Suprapubic skin (tissue), 4 donors: ENCODE measurements around the gene EPHB3. TPM values are rescaled to one million over a fixed set of nuclear protein-coding genes. Genes with fewer than 3 reads are reported as not detected.

Experiments
- DNase-seq, 2 donors: peaks; one replicate each; pipeline ENCODE4 v3.0.0-alpha.2; 2019; ENCODE audit warnings: low spot score in 2 of 2
- H3K27ac ChIP-seq: fragments of 200-600 bp; sonication (generic); one replicate; pipeline ENCODE4 v1.5.1; 2019
- H3K27me3 ChIP-seq: fragments of 200-600 bp; sonication (generic); one replicate; pipeline ENCODE4 v1.5.1; 2019
- H3K36me3 ChIP-seq: fragments of 200-600 bp; sonication (generic); one replicate; pipeline ENCODE4 v1.5.1; 2019
- H3K4me1 ChIP-seq: fragments of 200-600 bp; sonication (generic); one replicate; pipeline ENCODE4 v1.5.1; 2019
- H3K4me3 ChIP-seq: fragments of 200-600 bp; sonication (generic); one replicate; pipeline ENCODE4 v1.5.1; 2019; ENCODE audit warnings: mild to moderate bottlenecking
- H3K9me3 ChIP-seq: fragments of 200-600 bp; sonication (generic); one replicate; pipeline ENCODE4 v1.5.1; 2019
- EP300 ChIP-seq: sonication (generic); formaldehyde crosslinking; IDR thresholded peaks from one replicate; pipeline ENCODE4 v1.6.1; 2017; ENCODE audit warnings: antibody characterized with exemption
- POLR2A ChIP-seq, 2 donors: fragments of 450-650 bp; IDR thresholded peaks; one replicate each; pipeline ENCODE4 v1.6.1; 2017; ENCODE audit warnings: antibody characterized with exemption in 2 of 2, mild to moderate bottlenecking in 2 of 2, moderate library complexity in 2 of 2
- POLR2AphosphoS5 ChIP-seq, 3 donors: sonication (generic); formaldehyde crosslinking; IDR thresholded peaks; one replicate each; pipeline ENCODE4 v1.6.1; 2017; ENCODE audit warnings: antibody characterized with exemption in 3 of 3
- WGBS: methylation state at CpG from one replicate; pipeline ENCODE4 v1.1.5; 2018; 5-methylcytosine and 5-hydroxymethylcytosine counted together
- total RNA-seq, 4 donors: library from RNA; depleted of rRNA; stranded (reverse); fragments of >200 nt; gene quantifications; one replicate each; pipeline ENCODE4 v1.1.0, GENCODE V29; 2016
- TF ChIP-seq, protein P1 (sequence below), 2 donors: fragments of 200-600 bp in 1 of 2; fragments of 450-650 bp in 1 of 2; sonication (generic) in 1 of 2; IDR thresholded peaks; one replicate each; pipeline ENCODE4 v1.5.1; 2016 to 2019; ENCODE audit warnings: antibody characterized with exemption in 2 of 2, mild to moderate bottlenecking in 1 of 2, moderate library complexity in 1 of 2

Gene EPHB3
- total RNA-seq, 4 donors from 2014 or later: 84.5 to 152 (median 108) TPM

DNA sequence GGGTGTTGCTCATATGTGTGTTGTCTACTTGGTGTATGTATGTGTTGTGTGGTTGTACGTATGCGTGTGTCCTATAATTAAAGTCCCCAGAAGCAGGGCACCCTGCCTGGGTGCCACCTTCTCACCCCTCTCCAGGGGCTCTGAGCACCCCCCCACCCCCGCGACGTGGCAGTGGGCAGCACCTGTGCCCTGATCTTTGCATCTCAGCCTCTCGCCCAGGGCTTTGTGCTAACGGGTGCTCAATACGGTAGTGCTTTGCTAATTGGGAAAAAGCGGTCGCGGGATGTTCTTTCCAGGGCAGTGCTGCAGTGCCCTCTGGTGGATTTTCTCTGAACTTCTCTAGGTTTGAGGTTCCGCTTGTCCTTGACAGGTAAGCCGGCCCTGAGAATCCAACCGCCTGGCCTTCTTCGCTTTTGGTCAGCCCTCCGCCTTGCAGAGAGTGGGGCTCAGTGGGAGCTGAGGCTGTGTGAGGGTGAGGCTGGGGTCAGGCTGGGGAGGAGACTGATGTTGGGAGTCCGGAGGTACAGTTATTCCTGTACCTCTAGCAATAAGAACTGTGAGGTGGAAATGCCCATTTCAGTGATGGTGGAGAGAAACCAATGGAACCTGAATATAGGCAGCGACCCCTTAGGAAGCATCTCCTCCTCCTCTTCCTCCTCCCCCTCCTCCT, 17.6 kb upstream of the EPHB3 start:
- H3K9me3 ChIP-seq: no peaks in the 10 kb centered on the region
- peaks cover 5% of the 10 kb centered on the region for H3K4me1 ChIP-seq
- TF ChIP-seq, protein P1, sequence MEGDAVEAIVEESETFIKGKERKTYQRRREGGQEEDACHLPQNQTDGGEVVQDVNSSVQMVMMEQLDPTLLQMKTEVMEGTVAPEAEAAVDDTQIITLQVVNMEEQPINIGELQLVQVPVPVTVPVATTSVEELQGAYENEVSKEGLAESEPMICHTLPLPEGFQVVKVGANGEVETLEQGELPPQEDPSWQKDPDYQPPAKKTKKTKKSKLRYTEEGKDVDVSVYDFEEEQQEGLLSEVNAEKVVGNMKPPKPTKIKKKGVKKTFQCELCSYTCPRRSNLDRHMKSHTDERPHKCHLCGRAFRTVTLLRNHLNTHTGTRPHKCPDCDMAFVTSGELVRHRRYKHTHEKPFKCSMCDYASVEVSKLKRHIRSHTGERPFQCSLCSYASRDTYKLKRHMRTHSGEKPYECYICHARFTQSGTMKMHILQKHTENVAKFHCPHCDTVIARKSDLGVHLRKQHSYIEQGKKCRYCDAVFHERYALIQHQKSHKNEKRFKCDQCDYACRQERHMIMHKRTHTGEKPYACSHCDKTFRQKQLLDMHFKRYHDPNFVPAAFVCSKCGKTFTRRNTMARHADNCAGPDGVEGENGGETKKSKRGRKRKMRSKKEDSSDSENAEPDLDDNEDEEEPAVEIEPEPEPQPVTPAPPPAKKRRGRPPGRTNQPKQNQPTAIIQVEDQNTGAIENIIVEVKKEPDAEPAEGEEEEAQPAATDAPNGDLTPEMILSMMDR (IDR thresholded peaks at IDR 0.05): peak; percentile 88 to 97
- TF ChIP-seq POLR2AphosphoS5 (IDR thresholded peaks at IDR 0.05): no peak
- peaks cover 10% of the 10 kb centered on the region for H3K27me3 ChIP-seq
- no peak overlapping the region for H3K27ac ChIP-seq
- WGBS: 6% methylated on average over 8 of the region's 18 CpGs
- no peak overlapping the region for H3K4me3 ChIP-seq
- peak; percentile 85 to 86 for DNase-seq
- no peaks in the 10 kb centered on the region for H3K36me3 ChIP-seq

DNA sequence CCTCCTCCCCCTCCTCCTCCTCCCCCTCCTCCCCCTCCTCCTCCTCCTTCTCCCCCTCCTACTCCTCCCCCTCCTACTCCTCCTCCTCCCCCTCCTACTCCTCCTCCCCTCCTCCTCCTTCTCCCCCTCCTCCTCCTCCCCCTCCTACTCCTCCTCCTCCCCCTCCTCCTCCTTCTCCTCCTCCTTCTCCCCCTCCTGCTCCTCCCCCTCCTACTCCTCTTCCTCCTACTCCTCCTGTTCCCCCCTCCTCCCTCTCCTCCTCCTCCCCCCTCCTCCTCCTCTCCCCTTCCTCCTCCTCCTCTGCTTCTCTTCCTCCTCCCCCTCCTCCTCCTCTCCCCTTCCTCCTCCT, 17.1 kb upstream of the EPHB3 start:
- peaks cover 10% of the 10 kb centered on the region for H3K27me3 ChIP-seq
- no peak for DNase-seq
- H3K36me3 ChIP-seq: no peaks in the 10 kb centered on the region
- TF ChIP-seq EP300: no peak
- TF ChIP-seq, protein P1 (IDR thresholded peaks at IDR 0.05): no peak
- no peak for TF ChIP-seq POLR2A (IDR thresholded peaks at IDR 0.05)
- TF ChIP-seq POLR2AphosphoS5 (IDR thresholded peaks at IDR 0.05): no peak
- H3K27ac ChIP-seq: no peak overlapping the region
- H3K9me3 ChIP-seq: no peaks in the 10 kb centered on the region
- peaks cover 5% of the 10 kb centered on the region for H3K4me1 ChIP-seq
- H3K4me3 ChIP-seq: no peak overlapping the region

DNA sequence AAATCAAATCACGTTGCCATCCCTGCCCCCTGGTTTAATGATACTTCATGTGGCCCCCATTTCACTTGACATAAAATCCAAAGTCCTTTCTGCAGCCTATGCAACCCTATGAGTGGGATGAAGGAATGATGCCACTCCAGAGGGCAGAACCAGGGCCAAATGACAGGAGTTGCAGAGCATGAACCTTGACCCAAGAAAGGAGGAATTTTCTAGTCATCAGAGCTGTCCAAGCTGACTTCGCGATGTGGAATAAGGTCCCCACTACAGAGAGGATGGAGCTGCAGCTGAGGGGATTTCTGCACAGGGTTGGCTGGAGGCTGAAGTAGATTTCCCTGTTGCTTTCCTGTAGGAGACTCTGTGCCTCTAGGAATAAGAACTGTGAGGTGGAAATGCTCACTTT, 15.8 kb upstream of the EPHB3 start:
- Histone ChIP-seq H3K27ac (no peak overlapping the region), H3K4me3 (no peak overlapping the region), H3K4me1 (peaks cover 8% of the 10 kb centered on the region), H3K9me3 (no peaks in the 10 kb centered on the region), H3K36me3 (no peaks in the 10 kb centered on the region), H3K27me3 (peaks cover 10% of the 10 kb centered on the region)
- DNase-seq: no peak
- TF ChIP-seq EP300 (no peak), POLR2AphosphoS5 (IDR thresholded peaks at IDR 0.05) (no peak), POLR2A (IDR thresholded peaks at IDR 0.05) (no peak)
- TF ChIP-seq, protein P1 (IDR thresholded peaks at IDR 0.05): no peak
- whole genome bisulfite sequencing: 87% methylated on average over 3 of the region's 3 CpGs

DNA sequence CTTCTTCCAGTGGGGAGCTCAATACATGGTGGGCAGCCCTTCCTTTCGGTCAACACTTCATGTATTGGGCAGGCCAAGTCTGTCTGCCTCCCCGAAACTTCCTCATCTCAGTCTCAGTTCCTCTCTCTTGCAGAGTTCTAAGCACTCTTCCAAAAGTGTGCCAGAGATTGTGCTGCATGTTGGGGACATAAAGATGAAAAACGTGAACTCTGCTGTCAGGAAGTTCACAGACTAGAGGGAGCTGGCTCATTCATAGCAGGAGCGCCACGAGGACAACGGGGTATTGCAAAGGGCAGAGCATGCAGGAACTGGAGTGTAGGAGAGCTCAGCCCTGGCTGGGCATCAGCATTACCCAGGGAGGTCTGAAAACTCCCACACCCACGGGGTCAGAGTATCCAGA, 15.3 kb upstream of the EPHB3 start:
- no peaks in the 10 kb centered on the region for H3K36me3 ChIP-seq
- peaks cover 10% of the 10 kb centered on the region for H3K27me3 ChIP-seq
- H3K4me1 ChIP-seq: peaks cover 8% of the 10 kb centered on the region
- H3K9me3 ChIP-seq: no peaks in the 10 kb centered on the region
- TF ChIP-seq EP300: no peak
- TF ChIP-seq, protein P1 (IDR thresholded peaks at IDR 0.05): no peak
- TF ChIP-seq POLR2A (IDR thresholded peaks at IDR 0.05): no peak
- WGBS: 69% methylated on average over 7 of the region's 7 CpGs
- H3K27ac ChIP-seq: no peak overlapping the region
- no peak overlapping the region for H3K4me3 ChIP-seq
- DNase-seq: peak in 1 of 2 donors; percentile 49

DNA sequence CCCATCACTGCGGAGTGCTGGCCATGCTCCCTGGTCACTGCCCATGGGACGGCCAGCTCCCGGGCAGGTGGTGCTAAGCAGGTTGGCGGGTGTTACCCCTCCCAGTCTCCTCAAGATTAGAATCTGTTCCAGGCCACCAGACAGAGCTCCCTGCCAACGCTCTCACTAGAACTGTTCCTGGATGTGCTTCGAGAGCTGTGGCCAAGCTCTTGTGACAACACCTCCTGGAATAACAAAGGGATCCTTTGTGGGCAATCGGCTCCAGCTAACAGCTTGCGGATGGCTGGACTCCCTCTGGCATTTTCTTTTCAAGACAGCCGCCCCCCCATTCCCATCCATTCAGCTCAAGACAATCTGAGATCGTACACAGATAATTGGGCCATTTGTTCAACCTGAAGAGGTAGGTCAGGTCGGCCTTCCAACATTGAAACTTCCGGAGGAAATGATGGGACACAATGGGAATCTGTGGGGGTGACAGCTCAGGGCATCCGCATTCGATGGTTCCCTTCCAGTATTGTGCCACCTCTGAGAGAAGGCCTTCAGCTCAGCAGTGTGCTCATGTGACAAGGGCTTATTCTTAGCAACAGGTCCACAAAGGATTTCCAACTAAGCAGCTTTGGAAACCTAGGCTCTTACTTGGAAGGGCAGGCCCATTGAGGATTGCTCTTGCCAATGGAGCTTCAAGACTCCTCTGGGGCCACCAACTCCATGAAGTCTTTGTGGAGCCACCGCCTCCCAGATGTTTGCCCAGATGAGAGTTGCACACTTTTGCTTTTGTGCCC, 11.6 kb upstream of the EPHB3 start:
- no peaks in the 10 kb centered on the region for H3K36me3 ChIP-seq
- no peak for DNase-seq
- H3K27ac ChIP-seq: no peak overlapping the region
- TF ChIP-seq, protein P1 (IDR thresholded peaks at IDR 0.05): no peak
- TF ChIP-seq EP300 (no peak), POLR2AphosphoS5 (IDR thresholded peaks at IDR 0.05) (no peak), POLR2A (IDR thresholded peaks at IDR 0.05) (no peak)
- H3K27me3 ChIP-seq: no peaks in the 10 kb centered on the region
- H3K4me1 ChIP-seq: peaks cover 3% of the 10 kb centered on the region
- H3K9me3 ChIP-seq: no peaks in the 10 kb centered on the region
- H3K4me3 ChIP-seq: no peak overlapping the region
- 81% methylated on average over 9 of the region's 15 CpGs for WGBS
